ENCODE data around the gene KCNC1. TPM values are rescaled to one million over a fixed set of nuclear protein-coding genes. Genes with fewer than 3 reads are reported as not detected.

Gene KCNC1
- polyA plus RNA-seq, 1 of the 3 experiments (the other 2 are of a cell fraction) = 0.18 TPM

DNA sequence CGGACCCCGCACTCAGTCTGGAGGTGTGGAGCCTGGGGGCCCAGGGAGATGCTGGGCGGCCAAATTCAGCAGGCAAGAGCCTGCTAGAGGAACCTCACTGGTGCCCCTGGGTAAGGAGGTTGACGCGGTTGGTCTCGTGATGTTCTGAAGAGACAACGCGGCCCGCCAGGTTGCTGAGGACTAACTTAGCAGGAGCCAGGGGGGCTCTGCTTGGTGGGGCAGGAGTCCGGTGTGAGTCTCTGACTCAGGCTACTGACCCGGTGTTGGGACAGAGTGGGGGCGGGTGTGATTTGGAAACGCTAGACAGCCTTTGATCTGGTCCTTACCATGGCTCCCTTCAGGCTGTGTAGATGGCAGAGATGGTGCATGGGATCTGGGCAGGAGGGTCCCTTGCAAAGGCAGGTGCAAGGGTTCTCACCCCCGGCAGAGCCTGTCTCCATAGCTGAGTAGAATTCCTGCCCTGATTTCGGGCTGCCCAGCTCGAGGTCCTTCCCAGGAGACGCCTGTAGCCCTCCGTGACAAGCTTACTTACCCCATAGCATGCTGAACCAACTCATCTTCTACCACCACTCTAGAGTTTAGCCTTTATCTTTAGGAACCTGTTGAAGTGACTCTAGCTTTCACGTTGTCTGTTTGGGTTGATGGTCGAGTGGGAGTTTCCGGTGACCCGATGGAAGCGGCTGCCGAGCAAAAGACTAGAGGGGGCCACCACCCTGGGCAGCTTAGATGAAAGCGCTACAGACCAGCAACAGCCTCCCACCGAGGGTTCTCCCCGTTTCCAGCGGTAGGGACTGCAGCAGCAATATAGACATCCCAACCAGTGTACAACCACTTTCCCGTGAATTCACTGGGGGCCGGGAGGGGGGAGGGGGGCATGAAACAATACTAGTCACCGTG lies 38.4 kb downstream of the KCNC1 start:
- WGBS (ENCODE audit: low lambda C conversion rate) = 68% methylated on average over 24 of the region's 31 CpGs

DNA sequence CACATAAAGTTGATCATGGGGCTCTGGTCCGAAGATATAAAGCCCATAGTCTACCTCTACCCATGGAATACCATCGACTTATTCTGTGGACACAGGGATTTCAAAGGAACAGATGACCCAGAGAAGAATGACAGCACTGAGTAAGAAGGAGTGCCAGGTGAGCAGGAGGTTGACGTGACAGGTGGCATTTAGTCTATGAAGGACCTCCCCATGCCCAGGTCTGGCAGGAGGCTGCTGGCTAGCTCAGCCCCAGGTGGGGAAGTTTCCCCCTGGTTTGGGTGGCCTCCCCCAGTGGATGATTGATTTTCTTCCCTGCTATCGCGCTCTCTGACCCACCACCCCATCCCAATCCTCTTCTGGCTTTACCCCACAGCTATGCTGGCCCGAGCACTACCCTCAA lies 39.1 kb downstream of the KCNC1 start:
- H3K4me3 ChIP-seq (ENCODE audit: low read depth in 2 of 2, low read length in 1 of 2) = no peak overlapping the region
- H3K27ac ChIP-seq (ENCODE audit: low read depth in 2 of 2, low read length in 1 of 2) = no peak overlapping the region
- no peaks in the 10 kb centered on the region for H3K79me2 ChIP-seq (ENCODE audit: insufficient read depth)
- H2AFZ ChIP-seq (ENCODE audit: low read depth) = no peak overlapping the region
- no peak overlapping the region for H3K4me2 ChIP-seq
- 66% methylated on average over 6 of the region's 6 CpGs for WGBS (ENCODE audit: low lambda C conversion rate)
- no peaks in the 10 kb centered on the region for H3F3A ChIP-seq (replicated peaks; ENCODE audit: insufficient read depth)
- H3K9me3 ChIP-seq = no peaks in the 10 kb centered on the region
- H4K20me1 ChIP-seq (ENCODE audit: insufficient read depth) = no peaks in the 10 kb centered on the region
- peaks cover 0 to 3% of the 10 kb centered on the region in 2 experiments; a peak in 1 of 4 replicates for H3K4me1 ChIP-seq (ENCODE audit: control insufficient read depth in 1 of 2, insufficient read depth in 2 of 2, low read depth in 1 of 2, low read length in 1 of 2)
- ChIA-PET POLR2A (no interaction called here), CTCF (interaction anchor here (1.0 to 1.8 kb wide), 4 partner anchors 9 to 205 kb away, joined by 4 to 7 read pairs (median 4); no protein-coding TSS in a partner anchor)
- H3K36me3 ChIP-seq (replicated peaks in 1 of 2; ENCODE audit: control insufficient read depth in 1 of 2, insufficient read depth in 2 of 2, low read length in 1 of 2) = no peaks in the 10 kb centered on the region
- H3K9ac ChIP-seq = no peak overlapping the region
- no peaks in the 10 kb centered on the region for H3K9me2 ChIP-seq
- no peaks in the 10 kb centered on the region for H3K27me3 ChIP-seq (ENCODE audit: insufficient read depth)
- no peak for DNase-seq
- TF ChIP-seq CHD2 (IDR thresholded peaks at IDR 0.05; ENCODE audit: low read length, partially characterized antibody) (no peak), EZH2phosphoT487 (IDR thresholded peaks at IDR 0.05; ENCODE audit: borderline replicate concordance, low read depth) (no peak), TCF12 (IDR thresholded peaks at IDR 0.05) (no peak), MEF2A (IDR thresholded peaks at IDR 0.05; ENCODE audit: borderline replicate concordance, low read depth) (no peak), FOSL2 (IDR thresholded peaks at IDR 0.05; ENCODE audit: borderline replicate concordance, low read depth) (no peak), MXI1 (IDR thresholded peaks at IDR 0.05; ENCODE audit: low read depth, low read length) (no peak), SMC3 (IDR thresholded peaks at IDR 0.05; ENCODE audit: low read depth, low read length) (no peak), ELF1 (IDR thresholded peaks at IDR 0.05) (no peak), GABPA (IDR thresholded peaks at IDR 0.05; ENCODE audit: low read depth) (no peak), RCOR1 (IDR thresholded peaks at IDR 0.05; ENCODE audit: low read length) (no peak), TEAD4 (IDR thresholded peaks at IDR 0.05; ENCODE audit: borderline replicate concordance, insufficient read depth) (no peak), POLR2AphosphoS5 (IDR thresholded peaks at IDR 0.05; ENCODE audit: low read depth, low read length) (no peak), NRF1 (IDR thresholded peaks at IDR 0.05; ENCODE audit: low read depth, low read length) (no peak), JUND (IDR thresholded peaks at IDR 0.05) (no peak)
- TF ChIP-seq, protein P1, sequence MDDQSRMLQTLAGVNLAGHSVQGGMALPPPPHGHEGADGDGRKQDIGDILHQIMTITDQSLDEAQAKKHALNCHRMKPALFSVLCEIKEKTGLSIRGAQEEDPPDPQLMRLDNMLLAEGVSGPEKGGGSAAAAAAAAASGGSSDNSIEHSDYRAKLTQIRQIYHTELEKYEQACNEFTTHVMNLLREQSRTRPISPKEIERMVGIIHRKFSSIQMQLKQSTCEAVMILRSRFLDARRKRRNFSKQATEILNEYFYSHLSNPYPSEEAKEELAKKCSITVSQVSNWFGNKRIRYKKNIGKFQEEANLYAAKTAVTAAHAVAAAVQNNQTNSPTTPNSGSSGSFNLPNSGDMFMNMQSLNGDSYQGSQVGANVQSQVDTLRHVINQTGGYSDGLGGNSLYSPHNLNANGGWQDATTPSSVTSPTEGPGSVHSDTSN (IDR thresholded peaks at IDR 0.05) = no peak
- TF ChIP-seq, protein P2, sequence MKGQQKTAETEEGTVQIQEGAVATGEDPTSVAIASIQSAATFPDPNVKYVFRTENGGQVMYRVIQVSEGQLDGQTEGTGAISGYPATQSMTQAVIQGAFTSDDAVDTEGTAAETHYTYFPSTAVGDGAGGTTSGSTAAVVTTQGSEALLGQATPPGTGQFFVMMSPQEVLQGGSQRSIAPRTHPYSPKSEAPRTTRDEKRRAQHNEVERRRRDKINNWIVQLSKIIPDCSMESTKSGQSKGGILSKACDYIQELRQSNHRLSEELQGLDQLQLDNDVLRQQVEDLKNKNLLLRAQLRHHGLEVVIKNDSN (IDR thresholded peaks at IDR 0.05; ENCODE audit: borderline replicate concordance, low read depth) = no peak
- TF ChIP-seq, protein P3, sequence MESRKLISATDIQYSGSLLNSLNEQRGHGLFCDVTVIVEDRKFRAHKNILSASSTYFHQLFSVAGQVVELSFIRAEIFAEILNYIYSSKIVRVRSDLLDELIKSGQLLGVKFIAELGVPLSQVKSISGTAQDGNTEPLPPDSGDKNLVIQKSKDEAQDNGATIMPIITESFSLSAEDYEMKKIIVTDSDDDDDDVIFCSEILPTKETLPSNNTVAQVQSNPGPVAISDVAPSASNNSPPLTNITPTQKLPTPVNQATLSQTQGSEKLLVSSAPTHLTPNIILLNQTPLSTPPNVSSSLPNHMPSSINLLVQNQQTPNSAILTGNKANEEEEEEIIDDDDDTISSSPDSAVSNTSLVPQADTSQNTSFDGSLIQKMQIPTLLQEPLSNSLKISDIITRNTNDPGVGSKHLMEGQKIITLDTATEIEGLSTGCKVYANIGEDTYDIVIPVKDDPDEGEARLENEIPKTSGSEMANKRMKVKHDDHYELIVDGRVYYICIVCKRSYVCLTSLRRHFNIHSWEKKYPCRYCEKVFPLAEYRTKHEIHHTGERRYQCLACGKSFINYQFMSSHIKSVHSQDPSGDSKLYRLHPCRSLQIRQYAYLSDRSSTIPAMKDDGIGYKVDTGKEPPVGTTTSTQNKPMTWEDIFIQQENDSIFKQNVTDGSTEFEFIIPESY (IDR thresholded peaks at IDR 0.05; ENCODE audit: borderline replicate concordance, low read depth) = no peak
- TF ChIP-seq, protein P4, sequence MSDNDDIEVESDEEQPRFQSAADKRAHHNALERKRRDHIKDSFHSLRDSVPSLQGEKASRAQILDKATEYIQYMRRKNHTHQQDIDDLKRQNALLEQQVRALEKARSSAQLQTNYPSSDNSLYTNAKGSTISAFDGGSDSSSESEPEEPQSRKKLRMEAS (IDR thresholded peaks at IDR 0.05; ENCODE audit: low read depth) = no peak
- TF ChIP-seq, protein P5, sequence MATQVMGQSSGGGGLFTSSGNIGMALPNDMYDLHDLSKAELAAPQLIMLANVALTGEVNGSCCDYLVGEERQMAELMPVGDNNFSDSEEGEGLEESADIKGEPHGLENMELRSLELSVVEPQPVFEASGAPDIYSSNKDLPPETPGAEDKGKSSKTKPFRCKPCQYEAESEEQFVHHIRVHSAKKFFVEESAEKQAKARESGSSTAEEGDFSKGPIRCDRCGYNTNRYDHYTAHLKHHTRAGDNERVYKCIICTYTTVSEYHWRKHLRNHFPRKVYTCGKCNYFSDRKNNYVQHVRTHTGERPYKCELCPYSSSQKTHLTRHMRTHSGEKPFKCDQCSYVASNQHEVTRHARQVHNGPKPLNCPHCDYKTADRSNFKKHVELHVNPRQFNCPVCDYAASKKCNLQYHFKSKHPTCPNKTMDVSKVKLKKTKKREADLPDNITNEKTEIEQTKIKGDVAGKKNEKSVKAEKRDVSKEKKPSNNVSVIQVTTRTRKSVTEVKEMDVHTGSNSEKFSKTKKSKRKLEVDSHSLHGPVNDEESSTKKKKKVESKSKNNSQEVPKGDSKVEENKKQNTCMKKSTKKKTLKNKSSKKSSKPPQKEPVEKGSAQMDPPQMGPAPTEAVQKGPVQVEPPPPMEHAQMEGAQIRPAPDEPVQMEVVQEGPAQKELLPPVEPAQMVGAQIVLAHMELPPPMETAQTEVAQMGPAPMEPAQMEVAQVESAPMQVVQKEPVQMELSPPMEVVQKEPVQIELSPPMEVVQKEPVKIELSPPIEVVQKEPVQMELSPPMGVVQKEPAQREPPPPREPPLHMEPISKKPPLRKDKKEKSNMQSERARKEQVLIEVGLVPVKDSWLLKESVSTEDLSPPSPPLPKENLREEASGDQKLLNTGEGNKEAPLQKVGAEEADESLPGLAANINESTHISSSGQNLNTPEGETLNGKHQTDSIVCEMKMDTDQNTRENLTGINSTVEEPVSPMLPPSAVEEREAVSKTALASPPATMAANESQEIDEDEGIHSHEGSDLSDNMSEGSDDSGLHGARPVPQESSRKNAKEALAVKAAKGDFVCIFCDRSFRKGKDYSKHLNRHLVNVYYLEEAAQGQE (IDR thresholded peaks at IDR 0.05; ENCODE audit: low read depth, low read length) = no peak

More for the DNA sequence above, 38.4 kb downstream of the KCNC1 start:
- H3K9me3 ChIP-seq = no peaks in the 10 kb centered on the region
- ChIA-PET CTCF (interaction anchor here (1.0 to 1.8 kb wide), 4 partner anchors 8 to 206 kb away, joined by 4 to 7 read pairs (median 4); no protein-coding TSS in a partner anchor), POLR2A (no interaction called here)
- H3K79me2 ChIP-seq (ENCODE audit: insufficient read depth) = no peaks in the 10 kb centered on the region
- no peak overlapping the region for H3K4me2 ChIP-seq
- no peak overlapping the region for H3K4me3 ChIP-seq (ENCODE audit: low read depth in 2 of 2, low read length in 1 of 2)
- no peaks in the 10 kb centered on the region for H3F3A ChIP-seq (replicated peaks; ENCODE audit: insufficient read depth)
- TF ChIP-seq YY1 (IDR thresholded peaks at IDR 0.05; ENCODE audit: low read depth) (no peak), CHD2 (IDR thresholded peaks at IDR 0.05; ENCODE audit: low read length, partially characterized antibody) (no peak), NRF1 (IDR thresholded peaks at IDR 0.05; ENCODE audit: low read depth, low read length) (no peak)
- H2AFZ ChIP-seq (ENCODE audit: low read depth) = no peak overlapping the region
- peaks cover 0 to 3% of the 10 kb centered on the region in 2 experiments; a peak in 1 of 4 replicates for H3K4me1 ChIP-seq (ENCODE audit: control insufficient read depth in 1 of 2, insufficient read depth in 2 of 2, low read depth in 1 of 2, low read length in 1 of 2)
- no peaks in the 10 kb centered on the region for H3K9me2 ChIP-seq
- H3K36me3 ChIP-seq (replicated peaks in 1 of 2; ENCODE audit: control insufficient read depth in 1 of 2, insufficient read depth in 2 of 2, low read length in 1 of 2) = no peaks in the 10 kb centered on the region
- no peak overlapping the region for H3K27ac ChIP-seq (ENCODE audit: low read depth in 2 of 2, low read length in 1 of 2)
- H3K9ac ChIP-seq = no peak overlapping the region
- DNase-seq = no peak
- H3K27me3 ChIP-seq (ENCODE audit: insufficient read depth) = no peaks in the 10 kb centered on the region
- H4K20me1 ChIP-seq (ENCODE audit: insufficient read depth) = no peaks in the 10 kb centered on the region

All from SK-N-SH (cell line).